Spleen (tissue), 11 donors: Measurements from ENCODE around the gene TSC1. TPM values are rescaled to one million over a fixed set of nuclear protein-coding genes. Genes with fewer than 3 reads are reported as not detected.

Experiments
- DNase-seq: peaks from one replicate; pipeline ENCODE4 v3.0.0-alpha.2; 2020
- H3K27ac ChIP-seq, 8 donors: fragments of 200-600 bp; sonication (generic) in 7 of 8; 1 replicate in 4 of 8; 2 replicates in 4 of 8; pipeline versions ENCODE4 v1.5.0 to v1.8.0; 2016 to 2021; ENCODE audit warnings: inconsistent platforms in 4 of 8, mild to moderate bottlenecking in 4 of 8, moderate library complexity in 1 of 8
- H3K27me3 ChIP-seq, 7 donors: fragments of 200-600 bp; sonication (generic) in 6 of 7; replicated peaks in 1 of 7; 1 replicate in 4 of 7; 2 replicates in 3 of 7; pipeline versions ENCODE4 v1.5.0 to v1.8.0; 2016 to 2021; ENCODE audit warnings: inconsistent platforms in 3 of 7, mild to moderate bottlenecking in 1 of 7
- H3K36me3 ChIP-seq, 6 donors: fragments of 200-600 bp; sonication (generic) in 5 of 6; 1 replicate in 4 of 6; 2 replicates in 2 of 6; pipeline versions ENCODE4 v1.5.0 to v1.8.0; 2016 to 2021; ENCODE audit warnings: inconsistent platforms in 2 of 6
- H3K4me1 ChIP-seq, 6 donors: fragments of 200-600 bp; sonication (generic) in 5 of 6; 1 replicate in 3 of 6; 2 replicates in 3 of 6; pipeline versions ENCODE4 v1.5.0 to v1.8.0; 2016 to 2021; ENCODE audit warnings: inconsistent platforms in 3 of 6
- H3K4me3 ChIP-seq, 8 donors: fragments of 200-600 bp; sonication (generic) in 7 of 8; 1 replicate in 4 of 8; 2 replicates in 4 of 8; pipeline versions ENCODE4 v1.5.0 to v1.8.0; 2016 to 2021; ENCODE audit warnings: inconsistent platforms in 4 of 8, mild to moderate bottlenecking in 4 of 8, moderate library complexity in 2 of 8
- H3K9me3 ChIP-seq, 8 donors: fragments of 200-600 bp; sonication (generic) in 7 of 8; 1 replicate in 4 of 8; 2 replicates in 4 of 8; pipeline versions ENCODE4 v1.5.0 to v1.8.0; 2016 to 2021; ENCODE audit warnings: inconsistent platforms in 4 of 8
- CTCF ChIP-seq, 11 experiments: fragments of 200-600 bp in 7 of 11; fragments of 450-650 bp in 4 of 11; sonication (generic) in 4 of 11; IDR thresholded peaks in 8 of 11; conservative IDR thresholded peaks in 3 of 11; 1 replicate in 7 of 11; 2 replicates in 4 of 11; pipeline versions ENCODE4 v1.4.0 to v1.8.0; 2016 to 2021; ENCODE audit warnings: antibody characterized with exemption in 11 of 11, inconsistent platforms in 4 of 11, mild to moderate bottlenecking in 1 of 11
- POLR2A ChIP-seq, 3 donors: fragments of 450-650 bp; IDR thresholded peaks; one replicate each; pipeline ENCODE4 v1.5.1; 2017; ENCODE audit warnings: antibody characterized with exemption in 3 of 3, mild to moderate bottlenecking in 1 of 3
- POLR2AphosphoS5 ChIP-seq, 3 donors: sonication (generic); formaldehyde crosslinking; IDR thresholded peaks; one replicate each; pipeline ENCODE4 v1.5.1; 2017; ENCODE audit warnings: antibody characterized with exemption in 3 of 3
- WGBS, 5 donors: extraction: QIAGEN DNeasy Blood & Tissue Kit in 3 of 5; methylation state at CpG; one replicate each; pipeline versions ENCODE4 v1.1.5 to v1.1.7; 2013 to 2018; 5-methylcytosine and 5-hydroxymethylcytosine counted together
- intact Hi-C: fragments of 100-400 bp; cut with DNase I; formaldehyde crosslinking; loops from one replicate; pipeline ENCODE4 v1.15.0; 2023; ENCODE audit warnings: low total_unique reads
- polyA plus RNA-seq, 3 donors: library from polyadenylated mRNA; stranded (reverse); fragments of 200-250 nt; gene quantifications; one replicate each; pipeline ENCODE4 v1.2.1, GENCODE V29; 2013
- total RNA-seq, 7 donors: library from RNA; depleted of rRNA in 3 of 7; stranded (reverse); fragments of >200 nt in 3 of 7; fragmentation: NEBNext Ultra II Directional in 4 of 7; extraction: Animal tissue kit (Norgen Biotek cat#: 25700) in 4 of 7; gene quantifications; one replicate each; pipeline versions ENCODE4 v1.1.0 to v1.2.1, GENCODE V29; 2016 to 2021
- donor health status: healthy with polysubstance abuse.
- donor health status: DM: no; HTN: no; CAD: no; lungs with moderate emphysema.
- donor health status: DM: no; HTN: no; CAD: no.
- donor health status: Bipolar disorder and iron deficiency.
- donor health status: healthy.
- donor health status: DM: no; HTN: no; CAD: no.
- donor health status: DM: yes; HTN: yes; CAD: no.

TSC1 gene
- total and polyA plus RNA-seq, 10 donors, result 6.9 to 80.6 (median 51.6) TPM

GRCh38 chr9:132949709-132950108 is 5.3 kb upstream of the TSC1 start:
- Histone ChIP-seq H3K36me3 (no peaks in the 10 kb centered on the region), H3K27ac (no peak overlapping the region), H3K9me3 (peaks cover 0 to 9% (median 6%) of the 10 kb centered on the region in 8 donors), H3K4me3 (no peak overlapping the region), H3K27me3 (no peaks in the 10 kb centered on the region), H3K4me1 (peaks cover 0 to 9% (median 7%) of the 10 kb centered on the region in 6 donors)
- TF ChIP-seq POLR2A (IDR thresholded peaks at IDR 0.05) (no peak), CTCF (IDR thresholded peaks at IDR 0.05 in 8 of 11, conservative IDR thresholded peaks at IDR 0.05 in 3 of 11) (no peak), POLR2AphosphoS5 (IDR thresholded peaks at IDR 0.05) (no peak)
- WGBS, 5 donors, result 74 to 89% (median 85%) methylated on average over 4 of the region's 4 CpGs
- DNase-seq, result no peak
- intact Hi-C loops, result no loop called here

- Histone ChIP-seq H3K4me3 (no peak overlapping the region), H3K9me3 (no peaks in the 10 kb centered on the region), H3K27ac (no peak overlapping the region), H3K27me3 (no peaks in the 10 kb centered on the region), H3K36me3 (no peaks in the 10 kb centered on the region), H3K4me1 (peaks cover 3 to 17% (median 13%) of the 10 kb centered on the region in 6 donors)
- intact Hi-C loops, result no loop called here
- DNase-seq, result no peak
- WGBS, 5 donors, result 83 to 91% (median 85%) methylated on average over 18 of the region's 18 CpGs
- TF ChIP-seq POLR2A (IDR thresholded peaks at IDR 0.05) (no peak), POLR2AphosphoS5 (IDR thresholded peaks at IDR 0.05) (no peak), CTCF (IDR thresholded peaks at IDR 0.05 in 8 of 11, conservative IDR thresholded peaks at IDR 0.05 in 3 of 11) (no peak)
These were observed 4.2 kb upstream of the TSC1 start for GRCh38 chr9:132948482-132949050.

GRCh38 chr9:132947756-132948155 is 3.3 kb upstream of the TSC1 start:
- DNase-seq, result no peak
- H3K27ac ChIP-seq, result no peak overlapping the region
- TF ChIP-seq POLR2A (IDR thresholded peaks at IDR 0.05) (no peak), POLR2AphosphoS5 (IDR thresholded peaks at IDR 0.05) (no peak), CTCF (IDR thresholded peaks at IDR 0.05 in 8 of 11, conservative IDR thresholded peaks at IDR 0.05 in 3 of 11) (no peak)
- H3K9me3 ChIP-seq, result no peaks in the 10 kb centered on the region
- H3K4me1 ChIP-seq, result peaks cover 11 to 25% (median 21%) of the 10 kb centered on the region in 6 donors
- H3K36me3 ChIP-seq, result no peaks in the 10 kb centered on the region
- H3K4me3 ChIP-seq, result no peak overlapping the region
- intact Hi-C loops, result no loop called here
- 85 to 94% (median 92%) methylated on average over 8 of the region's 8 CpGs for WGBS, 5 donors
- no peaks in the 10 kb centered on the region for H3K27me3 ChIP-seq

- no peak for DNase-seq
- H3K4me1 ChIP-seq, result peaks cover 15 to 35% (median 31%) of the 10 kb centered on the region in 6 donors
- intact Hi-C loops, result no loop called here
- H3K4me3 ChIP-seq, result no peak overlapping the region
- no peaks in the 10 kb centered on the region for H3K27me3 ChIP-seq
- H3K27ac ChIP-seq, result no peak overlapping the region
- H3K36me3 ChIP-seq, result no peaks in the 10 kb centered on the region
- no peaks in the 10 kb centered on the region for H3K9me3 ChIP-seq
- TF ChIP-seq CTCF (IDR thresholded peaks at IDR 0.05 in 8 of 11, conservative IDR thresholded peaks at IDR 0.05 in 3 of 11) (no peak), POLR2A (IDR thresholded peaks at IDR 0.05) (no peak), POLR2AphosphoS5 (IDR thresholded peaks at IDR 0.05) (no peak)
- 77 to 90% (median 84%) methylated on average over 7 of the region's 7 CpGs for WGBS, 5 donors
These were observed 2.3 kb upstream of the TSC1 start for GRCh38 chr9:132946631-132947295.
